Skeletal muscle satellite cell (primary cell): ENCODE measurements around the gene MTMR1.

Source experiments
- H3K27me3 ChIP-seq: 2 replicates; pipeline ENCODE4 v1.7.0; 2013; ENCODE audit warnings: low read length; ENCODE audit not compliant: control insufficient read depth, insufficient read depth
- H3K36me3 ChIP-seq: 2 replicates; pipeline ENCODE4 v1.7.0; 2013; ENCODE audit warnings: mild to moderate bottlenecking, control low read depth, low read length; ENCODE audit not compliant: insufficient read depth
- H3K4me1 ChIP-seq: 2 replicates; pipeline ENCODE4 v1.7.0; 2013; ENCODE audit warnings: low read length; ENCODE audit not compliant: control insufficient read depth, insufficient read depth
- H3K4me2 ChIP-seq: 2 replicates; pipeline ENCODE4 v1.7.0; 2013; ENCODE audit warnings: mild to moderate bottlenecking, low read length
- H3K4me3 ChIP-seq: 2 replicates; pipeline ENCODE4 v1.7.0; 2013; ENCODE audit warnings: low read length
- H3K9ac ChIP-seq: 2 replicates; pipeline ENCODE4 v1.7.0; 2013; ENCODE audit warnings: mild to moderate bottlenecking, low read depth, low read length, moderate library complexity
- H3K9me3 ChIP-seq: replicated peaks from 2 replicates; pipeline ENCODE4 v1.7.0; 2013; ENCODE audit warnings: mild to moderate bottlenecking, control low read depth, low read length

Gene MTMR1

DNA sequence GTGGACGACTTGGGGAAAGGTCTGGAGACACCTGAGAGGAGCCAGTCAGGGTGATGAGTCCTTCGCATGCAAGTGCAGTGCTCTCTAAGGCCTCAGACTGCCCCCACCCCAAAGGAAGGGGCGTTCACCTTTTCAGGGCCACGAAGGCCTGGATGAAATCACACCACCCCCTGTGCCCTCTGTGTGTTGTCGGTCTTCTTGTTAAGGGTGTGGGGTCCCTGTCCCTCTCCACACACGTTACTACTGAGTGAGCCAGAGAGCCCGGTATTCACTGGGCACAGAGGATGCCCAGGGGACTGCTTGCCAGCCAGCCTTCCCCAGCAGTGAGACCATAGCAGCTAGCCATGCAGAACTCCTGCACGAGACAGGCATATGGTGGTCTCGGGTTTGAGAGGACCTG lies 72.0 kb downstream of the MTMR1 start:
- H3K4me3 ChIP-seq = no peak overlapping the region
- peaks cover 14% of the 10 kb centered on the region for H3K4me1 ChIP-seq
- H3K9ac ChIP-seq = no peak overlapping the region
- H3K9me3 ChIP-seq = no peaks in the 10 kb centered on the region
- H3K27me3 ChIP-seq = no peaks in the 10 kb centered on the region
- peaks cover 4% of the 10 kb centered on the region for H3K36me3 ChIP-seq
- H3K4me2 ChIP-seq = no peak overlapping the region

DNA sequence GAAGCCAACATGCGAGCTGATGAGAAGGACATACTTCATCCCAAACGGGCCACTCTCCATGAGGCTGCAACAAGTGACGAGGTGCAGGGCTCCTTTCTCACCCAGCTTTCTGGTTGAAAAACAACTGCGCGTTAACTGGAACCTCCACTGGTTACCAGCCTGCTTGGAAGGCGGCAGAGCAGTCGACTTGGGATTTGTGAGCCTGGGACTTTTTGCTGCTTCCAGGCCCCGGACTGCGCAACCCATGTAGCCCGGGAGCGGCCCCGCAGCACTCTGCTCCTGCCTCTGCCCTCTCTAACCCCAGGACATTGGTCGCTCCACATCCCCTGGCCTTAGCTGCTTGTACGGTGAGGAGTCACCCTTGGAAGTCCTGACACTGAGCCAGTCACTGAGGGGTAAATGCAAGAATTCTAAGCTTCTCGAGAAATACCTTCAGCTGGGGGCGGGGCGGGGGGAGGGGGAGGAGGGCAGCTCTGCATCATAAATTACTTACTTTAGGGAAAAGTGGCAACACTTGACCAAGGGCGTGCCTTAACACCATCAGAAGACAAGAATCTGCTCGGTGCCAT lies 72.7 kb downstream of the MTMR1 start:
- H3K9me3 ChIP-seq = no peaks in the 10 kb centered on the region
- no peak overlapping the region for H3K4me2 ChIP-seq
- H3K36me3 ChIP-seq = peaks cover 4% of the 10 kb centered on the region
- no peak overlapping the region for H3K9ac ChIP-seq
- H3K4me1 ChIP-seq = peaks cover 14% of the 10 kb centered on the region
- H3K27me3 ChIP-seq = no peaks in the 10 kb centered on the region
- H3K4me3 ChIP-seq = no peak overlapping the region

DNA sequence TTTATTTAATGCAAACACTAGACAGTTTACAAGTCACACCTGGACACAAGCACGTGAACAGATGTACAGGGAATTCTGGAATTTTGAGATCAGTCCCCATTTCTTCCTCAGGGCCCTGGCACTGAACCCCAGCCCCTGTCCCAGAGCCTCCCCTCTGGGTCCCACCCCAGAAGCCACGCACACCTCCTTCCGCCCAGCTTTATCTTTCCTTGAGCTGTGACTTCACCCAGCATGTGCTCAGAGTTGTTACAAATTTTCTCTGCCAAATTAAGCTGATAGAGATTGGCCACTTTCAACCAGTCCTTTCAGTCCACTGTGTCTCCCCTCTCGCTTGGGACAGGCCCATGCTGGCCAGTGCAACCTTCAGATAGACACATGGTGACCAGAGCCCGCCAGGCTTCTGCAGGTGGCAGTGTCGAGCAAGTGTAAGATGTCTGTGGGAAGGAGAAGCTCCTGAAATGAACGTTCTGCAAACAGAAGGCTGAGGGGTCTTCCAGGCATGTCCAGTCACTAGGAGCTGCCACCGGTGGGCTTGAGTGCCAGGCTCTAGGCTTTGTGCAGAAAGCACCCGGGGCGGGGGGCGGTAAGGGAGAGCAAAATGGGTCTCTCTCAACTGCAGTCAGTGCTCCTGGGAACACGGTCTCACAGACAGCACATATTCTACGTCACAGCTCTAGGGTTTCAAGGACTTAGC lies 73.3 kb downstream of the MTMR1 start:
- no peak overlapping the region for H3K4me3 ChIP-seq
- no peaks in the 10 kb centered on the region for H3K9me3 ChIP-seq
- H3K27me3 ChIP-seq = no peaks in the 10 kb centered on the region
- H3K4me1 ChIP-seq = peaks cover 14% of the 10 kb centered on the region
- H3K4me2 ChIP-seq = no peak overlapping the region
- H3K9ac ChIP-seq = no peak overlapping the region
- peaks cover 4% of the 10 kb centered on the region for H3K36me3 ChIP-seq

DNA sequence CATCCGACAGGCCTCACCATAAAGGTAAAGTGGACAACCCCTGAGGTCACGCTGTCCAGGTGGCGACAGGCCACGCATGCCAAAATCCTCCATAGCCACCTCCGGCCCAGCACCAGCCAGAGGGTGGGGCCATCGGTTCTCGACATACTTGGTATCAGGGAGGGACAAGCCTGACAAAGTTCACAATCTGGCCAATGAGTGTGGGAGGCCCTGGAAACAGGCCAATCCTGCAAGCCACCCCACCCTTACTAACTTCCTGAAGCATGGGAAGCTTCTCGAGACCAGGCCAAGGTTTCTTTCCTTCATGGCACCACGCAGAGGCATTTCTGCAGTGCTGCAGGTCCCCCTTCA lies 73.8 kb downstream of the MTMR1 start:
- no peak overlapping the region for H3K4me2 ChIP-seq
- no peak overlapping the region for H3K9ac ChIP-seq
- no peaks in the 10 kb centered on the region for H3K9me3 ChIP-seq
- H3K4me1 ChIP-seq = peaks cover 14% of the 10 kb centered on the region
- H3K27me3 ChIP-seq = no peaks in the 10 kb centered on the region
- no peak overlapping the region for H3K4me3 ChIP-seq
- H3K36me3 ChIP-seq = peaks cover 4% of the 10 kb centered on the region

DNA sequence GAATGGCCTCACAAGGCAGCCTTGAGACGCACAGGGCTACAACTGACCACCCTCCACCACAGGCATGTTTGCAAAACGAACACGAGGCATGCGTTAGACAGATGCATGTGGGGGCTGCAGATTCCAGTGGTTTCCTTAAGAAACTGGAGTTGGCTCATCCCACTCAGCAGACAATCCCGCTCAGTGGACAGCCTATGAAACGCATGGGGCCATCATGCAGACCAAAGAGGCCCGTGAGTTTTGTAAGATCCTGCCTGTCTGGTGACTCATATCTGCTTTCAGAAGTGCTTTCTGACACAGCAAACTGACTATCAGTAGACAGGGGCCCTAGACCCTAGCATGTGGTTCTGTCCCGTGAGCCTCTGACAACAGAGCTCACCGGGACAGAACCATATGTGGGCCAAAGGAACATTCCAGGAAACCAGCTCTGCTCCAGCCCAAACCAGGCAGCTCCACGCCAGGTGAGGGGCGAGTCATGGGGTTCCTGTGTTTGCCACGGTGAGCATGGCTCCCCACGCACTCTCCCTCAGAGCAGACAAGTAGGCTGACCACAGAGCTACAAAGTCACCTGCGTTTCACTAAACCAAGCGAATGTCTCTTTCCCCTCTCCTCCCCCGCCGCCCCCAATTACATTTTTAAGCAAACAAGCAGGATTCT lies 74.4 kb downstream of the MTMR1 start:
- no peak overlapping the region for H3K4me3 ChIP-seq
- H3K9ac ChIP-seq = no peak overlapping the region
- H3K4me1 ChIP-seq = peaks cover 14% of the 10 kb centered on the region
- peaks cover 4% of the 10 kb centered on the region for H3K36me3 ChIP-seq
- no peaks in the 10 kb centered on the region for H3K27me3 ChIP-seq
- no peak overlapping the region for H3K4me2 ChIP-seq
- no peaks in the 10 kb centered on the region for H3K9me3 ChIP-seq

DNA sequence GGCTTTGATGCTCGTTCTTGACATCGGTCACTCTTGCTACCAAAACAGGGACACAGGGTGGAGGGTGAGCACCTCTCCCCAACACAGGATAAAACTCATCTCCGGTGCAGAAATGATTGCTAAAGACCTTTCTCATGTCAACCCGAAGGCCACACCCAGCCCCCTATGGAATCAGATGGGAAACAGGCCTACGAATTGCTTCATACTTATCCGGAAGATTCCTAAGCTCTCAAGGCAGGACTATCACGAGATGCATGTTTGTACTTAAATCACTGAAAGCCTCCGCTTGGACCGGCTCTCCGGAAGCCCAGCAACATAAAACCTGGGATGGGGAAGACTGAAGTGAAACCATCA lies 74.9 kb downstream of the MTMR1 start:
- peaks cover 14% of the 10 kb centered on the region for H3K4me1 ChIP-seq
- H3K9ac ChIP-seq = no peak overlapping the region

DNA sequence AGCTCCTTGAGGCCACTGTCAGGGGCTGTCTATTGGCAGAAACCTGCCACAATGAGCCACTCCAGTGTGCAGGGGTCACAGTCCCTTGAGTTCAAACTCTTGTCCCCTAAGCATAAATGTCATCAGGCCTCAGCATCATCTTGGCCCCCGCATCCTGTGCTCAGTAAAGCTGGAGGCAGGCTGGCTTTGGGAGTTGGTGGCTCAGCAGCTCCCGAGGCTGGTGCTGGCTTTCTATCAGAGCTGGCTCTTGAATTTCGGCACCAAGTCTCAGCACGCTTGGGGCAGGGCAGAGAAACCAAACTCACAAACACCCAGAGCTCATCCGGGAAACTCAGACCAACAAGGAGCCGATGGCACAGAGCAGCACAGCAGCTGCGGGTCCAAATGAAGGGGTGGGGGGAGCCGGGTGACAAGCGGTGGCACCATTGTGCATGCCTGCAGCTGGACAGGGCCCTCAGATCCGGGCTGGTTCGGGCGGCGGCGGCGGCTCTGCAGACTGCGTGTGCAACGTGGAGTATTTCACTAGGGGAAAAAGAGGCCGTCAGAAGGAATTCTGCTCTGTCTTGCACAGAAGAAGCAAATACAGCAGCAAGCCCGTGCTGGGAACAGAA lies 75.5 kb downstream of the MTMR1 start:
- Histone ChIP-seq H3K36me3 (peaks cover 4% of the 10 kb centered on the region), H3K9me3 (no peaks in the 10 kb centered on the region), H3K4me1 (peaks cover 14% of the 10 kb centered on the region), H3K4me2 (no peak overlapping the region), H3K9ac (no peak overlapping the region), H3K27me3 (no peaks in the 10 kb centered on the region), H3K4me3 (no peak overlapping the region)

More for the DNA sequence above, 74.9 kb downstream of the MTMR1 start:
- H3K36me3 ChIP-seq = peaks cover 4% of the 10 kb centered on the region
- H3K4me2 ChIP-seq = no peak overlapping the region
- no peaks in the 10 kb centered on the region for H3K9me3 ChIP-seq
- no peak overlapping the region for H3K4me3 ChIP-seq
- H3K27me3 ChIP-seq = no peaks in the 10 kb centered on the region

DNA sequence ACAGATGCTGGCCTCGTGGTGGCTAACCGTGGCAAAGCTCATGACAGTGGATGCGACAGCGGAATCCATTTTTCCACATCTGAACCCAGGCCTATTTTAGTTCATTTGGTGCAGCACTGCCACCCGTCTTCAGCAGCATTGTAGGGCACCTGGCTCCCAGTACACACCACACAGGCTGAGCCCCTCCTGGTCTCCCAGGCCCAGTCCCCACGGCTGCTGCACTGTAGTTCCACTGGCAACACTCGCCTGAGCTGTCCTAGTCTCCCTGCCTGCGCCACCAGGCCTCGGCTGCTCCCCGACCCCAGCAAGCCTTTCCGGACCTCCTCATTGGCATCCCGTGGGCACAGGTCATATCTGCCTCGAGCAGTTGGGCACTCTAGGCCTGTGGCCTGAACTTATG lies 76.2 kb downstream of the MTMR1 start:
- Histone ChIP-seq H3K27me3 (no peaks in the 10 kb centered on the region), H3K4me2 (no peak overlapping the region), H3K4me1 (peaks cover 14% of the 10 kb centered on the region), H3K36me3 (peaks cover 4% of the 10 kb centered on the region), H3K4me3 (no peak overlapping the region), H3K9ac (no peak overlapping the region), H3K9me3 (no peaks in the 10 kb centered on the region)

DNA sequence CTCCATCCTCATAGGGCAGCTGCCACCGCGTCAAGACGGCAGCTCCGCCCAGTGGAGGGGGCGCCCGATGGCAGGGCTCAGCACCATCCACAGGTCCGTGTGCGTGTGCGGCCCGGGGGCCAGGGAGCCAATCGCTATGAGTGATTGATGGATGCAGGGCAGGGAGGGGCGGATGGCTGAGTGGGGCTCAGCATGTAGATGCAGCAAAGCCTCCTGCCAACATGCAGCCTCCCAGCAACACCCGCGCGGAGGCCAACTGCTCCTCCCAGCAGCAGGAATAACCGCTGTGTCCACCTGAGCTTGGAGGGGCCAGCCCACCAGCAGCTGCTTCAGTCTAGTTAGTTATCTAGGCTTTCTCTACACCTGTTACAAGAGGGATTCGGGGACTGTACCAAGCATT lies 77.4 kb downstream of the MTMR1 start:
- peaks cover 14% of the 10 kb centered on the region for H3K4me1 ChIP-seq
- H3K36me3 ChIP-seq = peaks cover 11% of the 10 kb centered on the region
- H3K9ac ChIP-seq = no peak overlapping the region
- H3K4me3 ChIP-seq = no peak overlapping the region
- H3K4me2 ChIP-seq = no peak overlapping the region
- no peaks in the 10 kb centered on the region for H3K27me3 ChIP-seq
- H3K9me3 ChIP-seq = no peaks in the 10 kb centered on the region

DNA sequence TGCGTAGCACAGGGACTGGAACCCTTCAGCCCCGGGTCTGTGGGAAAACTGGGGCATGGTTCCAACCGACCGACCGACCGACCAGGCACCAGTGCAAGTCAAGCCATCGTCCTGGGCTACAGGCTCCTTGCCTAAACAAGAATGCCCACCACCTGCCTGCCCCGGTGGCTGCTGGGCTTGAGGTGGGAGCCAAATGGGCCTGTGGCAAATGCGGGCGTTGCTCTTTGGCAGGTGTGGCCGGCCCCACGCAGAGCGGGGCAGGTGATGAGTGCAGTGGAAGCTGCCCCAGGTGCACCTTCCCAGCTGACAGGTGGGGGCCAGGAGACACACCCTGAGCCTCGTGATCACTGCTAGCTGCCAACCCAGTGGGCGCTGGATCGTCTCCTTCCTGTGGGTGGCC lies 77.9 kb downstream of the MTMR1 start:
- H3K4me1 ChIP-seq = peaks cover 14% of the 10 kb centered on the region
- peaks cover 11% of the 10 kb centered on the region for H3K36me3 ChIP-seq
- no peak overlapping the region for H3K4me2 ChIP-seq
- H3K4me3 ChIP-seq = no peak overlapping the region
- H3K9me3 ChIP-seq = no peaks in the 10 kb centered on the region
- H3K9ac ChIP-seq = no peak overlapping the region
- no peaks in the 10 kb centered on the region for H3K27me3 ChIP-seq

DNA sequence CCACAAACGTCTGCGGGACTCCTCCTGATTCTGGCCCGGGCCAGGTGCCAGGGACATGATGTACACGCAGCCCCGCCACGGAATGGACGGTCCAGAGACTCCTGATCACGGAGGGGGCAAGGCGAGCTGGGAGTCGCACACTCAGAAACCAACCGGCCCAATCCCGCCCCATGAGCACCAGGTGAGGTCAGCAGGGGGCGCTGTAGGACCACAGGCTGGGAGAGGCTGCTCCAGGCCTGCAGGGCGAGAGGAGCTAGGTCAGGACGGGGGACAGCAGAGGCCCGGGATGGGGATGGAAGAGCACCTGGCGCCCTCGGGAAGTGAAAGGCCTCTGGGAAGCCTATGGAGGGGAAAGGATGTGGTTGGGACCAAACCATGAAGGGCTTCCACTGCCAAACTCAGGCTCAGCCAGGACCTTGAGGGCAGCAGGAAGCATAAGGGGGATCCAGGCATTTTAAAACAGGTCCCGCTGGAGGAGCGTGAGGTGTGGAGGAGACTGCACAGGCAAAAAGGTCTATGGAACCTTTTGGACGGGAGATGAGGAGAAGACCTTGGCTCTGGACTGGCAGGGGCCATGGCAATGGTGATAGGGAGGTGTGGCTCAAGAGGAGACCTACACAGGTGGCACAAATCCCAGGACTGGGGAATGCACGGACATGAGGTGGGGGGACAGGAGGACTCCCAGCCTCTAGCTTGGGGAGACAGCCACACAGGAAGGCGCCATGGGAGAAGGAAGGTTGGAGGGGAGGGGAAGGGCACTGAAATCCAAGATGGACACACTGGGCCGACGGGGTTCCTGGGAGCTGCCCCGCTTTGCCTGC lies 79.2 kb downstream of the MTMR1 start:
- no peak overlapping the region for H3K9ac ChIP-seq
- no peak overlapping the region for H3K4me3 ChIP-seq
- H3K27me3 ChIP-seq = no peaks in the 10 kb centered on the region
- H3K4me2 ChIP-seq = peak overlapping the region; percentile 10
- H3K36me3 ChIP-seq = peaks cover 11% of the 10 kb centered on the region
- H3K4me1 ChIP-seq = peaks cover 6% of the 10 kb centered on the region
- no peaks in the 10 kb centered on the region for H3K9me3 ChIP-seq
